K562 (cell line): Measurements from ENCODE around the gene FRRS1L. TPM values are rescaled to one million over a fixed set of nuclear protein-coding genes. Genes with fewer than 3 reads are reported as not detected.

ENCODE experiments used
- ARID1B ChIP-seq: fragments of 450-650 bp; IDR thresholded peaks from 2 replicates; pipeline ENCODE4 v1.6.1; 2016; ENCODE audit warnings: antibody characterized with exemption, mild to moderate bottlenecking, inconsistent platforms
- CBX3 ChIP-seq, 2 experiments: IDR thresholded peaks; 1 replicate in 1 of 2; 2 replicates in 1 of 2; pipeline ENCODE4 v1.6.1; 2012; ENCODE audit warnings: inconsistent platforms in 2 of 2, low read length in 2 of 2, borderline replicate concordance in 1 of 2, control low read depth in 1 of 2
- DEAF1 ChIP-seq: fragments of 450-650 bp; formaldehyde crosslinking; IDR thresholded peaks from 2 replicates; pipeline ENCODE4 v1.4.0; 2020; ENCODE audit warnings: mild to moderate bottlenecking, moderate library complexity
- DLX4 ChIP-seq: fragments of 250-450 bp; sonication (Bioruptor Pico); IDR thresholded peaks from 2 replicates; pipeline ENCODE4 v1.6.1; 2021; ENCODE audit warnings: mild to moderate bottlenecking
- DMBX1 ChIP-seq: fragments of 250-450 bp; sonication (Bioruptor Pico); IDR thresholded peaks from 2 replicates; pipeline ENCODE4 v1.8.0; 2022; ENCODE audit warnings: inconsistent platforms, mild to moderate bottlenecking, moderate library complexity, borderline replicate concordance
- DNMT1 ChIP-seq: fragments of 450-650 bp; IDR thresholded peaks from 2 replicates; pipeline ENCODE4 v1.6.1; 2016; ENCODE audit warnings: antibody characterized with exemption, mild to moderate bottlenecking
- EP400 ChIP-seq: fragments of 450-650 bp; IDR thresholded peaks from 2 replicates; pipeline ENCODE4 v1.6.1; 2017; ENCODE audit warnings: antibody characterized with exemption, mild to moderate bottlenecking, moderate library complexity
- ETV1 ChIP-seq: fragments of 450-650 bp; conservative IDR thresholded peaks from 2 replicates; pipeline ENCODE4 v1.6.1; 2016; ENCODE audit warnings: missing genetic modification characterization, control low read depth, low read depth, missing compliant biosample characterization
- NCOA4 ChIP-seq: fragments of 450-650 bp; IDR thresholded peaks from 2 replicates; pipeline ENCODE4 v1.6.1; 2018; ENCODE audit warnings: mild to moderate bottlenecking; ENCODE audit not compliant: partially characterized antibody
- NCOA6 ChIP-seq: fragments of 450-650 bp; IDR thresholded peaks from 2 replicates; pipeline ENCODE4 v1.6.1; 2017; ENCODE audit warnings: mild to moderate bottlenecking
- SMAD1 ChIP-seq: fragments of 150-350 bp; IDR thresholded peaks from 2 replicates; pipeline ENCODE4 v1.6.1; 2014; ENCODE audit warnings: low read length, low read depth; ENCODE audit not compliant: partially characterized antibody
- SREBF1 ChIP-seq: fragments of 150-350 bp; IDR thresholded peaks from 2 replicates; pipeline ENCODE4 v1.6.1; 2014; ENCODE audit warnings: antibody characterized with exemption, low read depth, low read length, borderline replicate concordance
- SRF ChIP-seq, 2 experiments: fragments of 250-450, 450-650 bp in 1 of 2; sonication (Bioruptor Pico) in 1 of 2; sonication (generic) in 1 of 2; formaldehyde crosslinking; IDR thresholded peaks; 2 replicates each; pipeline versions ENCODE4 v1.5.0 to v1.5.1; 2020 to 2022; ENCODE audit warnings: mild to moderate bottlenecking in 1 of 2, missing genetic modification reagents in 1 of 2
- TFAP4 ChIP-seq: sonication (generic); formaldehyde crosslinking; IDR thresholded peaks from 2 replicates; pipeline ENCODE4 v1.8.0; 2022; ENCODE audit warnings: missing genetic modification reagents, mild to moderate bottlenecking, moderate library complexity, borderline replicate concordance
- XRCC5 ChIP-seq: fragments of 200-400 bp; formaldehyde crosslinking; IDR thresholded peaks from 2 replicates; pipeline ENCODE4 v1.6.1; 2017; ENCODE audit warnings: low read depth, mild to moderate bottlenecking, low read length
- YBX1 ChIP-seq: fragments of 450-650 bp; IDR thresholded peaks from 2 replicates; pipeline ENCODE4 v1.7.1; 2016; ENCODE audit warnings: mild to moderate bottlenecking
- ZKSCAN1 ChIP-seq: fragments of 150-350 bp; IDR thresholded peaks from 2 replicates; pipeline ENCODE4 v1.6.1; 2016; ENCODE audit warnings: low read depth, low read length
- ZNF239 ChIP-seq: fragments of 250-450 bp; sonication (Bioruptor Pico); IDR thresholded peaks from 2 replicates; pipeline ENCODE4 v1.4.0; 2020; ENCODE audit warnings: mild to moderate bottlenecking
- ZNF3 ChIP-seq: fragments of 250-450 bp; sonication (Bioruptor Pico); IDR thresholded peaks from 2 replicates; pipeline ENCODE4 v1.5.0; 2021; ENCODE audit warnings: mild to moderate bottlenecking, moderate library complexity
- ZNF384 ChIP-seq: IDR thresholded peaks from 2 replicates; pipeline ENCODE4 v1.6.1; 2012; ENCODE audit warnings: low read depth, low read length, improper control_type of control experiment
- ZNF518B ChIP-seq: fragments of 250-450 bp; sonication (Bioruptor Pico); IDR thresholded peaks from 2 replicates; pipeline ENCODE4 v1.5.0; 2021; ENCODE audit warnings: mild to moderate bottlenecking, moderate library complexity
- ZNF586 ChIP-seq: fragments of 450-650 bp; formaldehyde crosslinking; conservative IDR thresholded peaks from 2 replicates; pipeline ENCODE4 v1.4.0; 2020; ENCODE audit warnings: mild to moderate bottlenecking, moderate library complexity
- polyA plus RNA-seq, 8 experiments: library from polyadenylated mRNA; depleted of rRNA in 4 of 8; stranded (reverse) in 5 of 8; unstranded in 3 of 8; fragments of >200 nt; fragmentation: Nextera tagmentation in 2 of 8; fragmentation: Illumina TruSeq in 1 of 8; extraction: Ambion mirVana in 2 of 8; extraction: Trizol in 1 of 8; gene quantifications; 2 replicates each; pipeline versions ENCODE4 v1.2.1 to v1.2.3, GENCODE V29; 2011 to 2014; ENCODE audit warnings: inconsistent platforms in 1 of 8, missing spikeins in 1 of 8
- total RNA-seq, 7 experiments: library from RNA; depleted of rRNA in 6 of 7; stranded (reverse); fragments of >200 nt in 6 of 7; fragmentation: Illumina TruSeq in 2 of 7; extraction: Trizol in 2 of 7; gene quantifications; 2 replicates each; pipeline versions ENCODE4 v1.2.1 to v1.2.3, GENCODE V29; 2011 to 2021; ENCODE audit warnings: low replicate concordance in 1 of 7

Gene FRRS1L
- total and polyA plus RNA-seq, 9 of the 15 experiments (the other 6 are each of a cell fraction or from before 2014, with no cell fraction given): under 0.01 to 0.04 (median 0.03) TPM; not detected in 5

- TF ChIP-seq DMBX1 (CRISPR knock-in tag) (no peak), DEAF1 (no peak), ZNF384 (no peak), TFAP4 (no peak), EP400 (no peak; the same call in 1 of the 2 replicates), DNMT1 (no peak), ARID1B (no peak), NCOA6 (no peak), ZNF3 (CRISPR knock-in tag) (no peak), NCOA4 (no peak), XRCC5 (peak; percentile 64; the same call in 1 of the 2 replicates), SREBF1 (no peak), ZKSCAN1 (peak; percentile 44; the same call in 1 of the 2 replicates), ETV1 (tag) (peak; percentile 30; the same call in 1 of the 2 replicates), CBX3 (IDR thresholded peaks at IDR 0.05; ENCODE audit: borderline replicate concordance in 1 of 2, low read length in 2 of 2) (no peak), DLX4 (no peak), YBX1 (no peak), SRF (CRISPR knock-in tag; IDR thresholded peaks at IDR 0.05) (no peak), SMAD1 (no peak), ZNF239 (no peak), ZNF586 (no peak), ZNF518B (CRISPR knock-in tag) (no peak)
Measured at GRCh38 chr9:109119439-109120203, 47.4 kb downstream of the FRRS1L start, which contains the start of gene TMEM245 (continued).
